ENCODE measurements around the gene CAD. TPM values are rescaled to one million over a fixed set of nuclear protein-coding genes. Genes with fewer than 3 reads are reported as not detected.

Gene CAD
- total RNA-seq, 2 experiments from 2014 or later = 125 to 127 TPM

- no peaks in the 10 kb centered on the region for H3K9me3 Mint-ChIP-seq
- DNase-seq (no peak), ATAC-seq (no peak)
- ChIA-PET CTCF (interaction anchor here (1.1 kb wide), 1 partner anchor 18 kb away, joined by 4 read pairs; no protein-coding TSS in a partner anchor), POLR2A (no interaction called here)
- peak overlapping the region; percentile 39 for H3K4me3 Mint-ChIP-seq
- H3K27ac Mint-ChIP-seq = no peak overlapping the region
- intact Hi-C loops (cut with micrococcal nuclease) = no loop called here
- no peaks in the 10 kb centered on the region for H3K36me3 Mint-ChIP-seq (ENCODE audit: low read depth)
- H3K4me1 Mint-ChIP-seq (ENCODE audit: low read depth) = peaks cover 24% of the 10 kb centered on the region
- no peak for TF ChIP-seq CTCF (IDR thresholded peaks at IDR 0.05)
- H3K27me3 Mint-ChIP-seq = peaks cover 48% of the 10 kb centered on the region
These were observed 44.7 kb downstream of the CAD start for GRCh38 chr2:27261926-27262298.

- no peaks in the 10 kb centered on the region for H3K9me3 Mint-ChIP-seq
- H3K27ac Mint-ChIP-seq = no peak within 1 kb of the TSS
- TF ChIP-seq CTCF (IDR thresholded peaks at IDR 0.05) = no peak
- ChIA-PET POLR2A (interaction anchor here (0.6 kb wide), 1 partner anchor 29 kb away, joined by 3 read pairs; no protein-coding TSS in a partner anchor), CTCF (interaction anchor here (1.1 to 5.5 kb wide), 4 partner anchors 11 to 40 kb away, joined by 4 to 76 read pairs (median 21); partner anchors contain the start of gene TRIM54)
- H3K27me3 Mint-ChIP-seq = peaks cover 47% of the 10 kb centered on the region
- intact Hi-C loops (cut with micrococcal nuclease) = no loop called here
- peak; percentile 74 for ATAC-seq
- H3K4me3 Mint-ChIP-seq = peak within 1 kb of the TSS; percentile 66
- DNase-seq = peak; percentile 68
- H3K4me1 Mint-ChIP-seq (ENCODE audit: low read depth) = peaks cover 24% of the 10 kb centered on the region
- no peaks in the 10 kb centered on the region for H3K36me3 Mint-ChIP-seq (ENCODE audit: low read depth)
These were observed 45.5 kb downstream of the CAD start, which contains the start of gene SLC30A3 for GRCh38 chr2:27262379-27263286. Gene SLC30A3 (minus strand): TSS chr2:27263047. CDS start chr2:27262906, 141 bp downstream.

- POLR2A ChIA-PET = interaction anchor here (0.6 to 1.6 kb wide), 4 partner anchors 15 to 52 kb away, joined by 3 to 4 read pairs (median 3); partner anchors contain the start of genes ATRAID and SLC5A6
- intact Hi-C loops (cut with micrococcal nuclease) = no loop called here
- DNase-seq (no peak), ATAC-seq (peak; percentile 3)
- H3K27me3 Mint-ChIP-seq = peaks cover 44% of the 10 kb centered on the region
- peaks cover 24% of the 10 kb centered on the region for H3K4me1 Mint-ChIP-seq (ENCODE audit: low read depth)
- H3K4me3 Mint-ChIP-seq = peak overlapping the region; percentile 66
- CTCF ChIA-PET = interaction anchor here (1.4 to 5.5 kb wide), 3 partner anchors 12 to 39 kb away, joined by 4 to 76 read pairs (median 38); partner anchors contain the start of gene TRIM54
- no peak for TF ChIP-seq CTCF (IDR thresholded peaks at IDR 0.05)
- H3K27ac Mint-ChIP-seq = no peak overlapping the region
- no peaks in the 10 kb centered on the region for H3K9me3 Mint-ChIP-seq
- H3K36me3 Mint-ChIP-seq (ENCODE audit: low read depth) = no peaks in the 10 kb centered on the region
These were observed 46.4 kb downstream of the CAD start for GRCh38 chr2:27263287-27264252.

- H3K9me3 Mint-ChIP-seq = no peaks in the 10 kb centered on the region
- intact Hi-C loops (cut with micrococcal nuclease) = no loop called here
- no peaks in the 10 kb centered on the region for H3K36me3 Mint-ChIP-seq (ENCODE audit: low read depth)
- TF ChIP-seq CTCF (IDR thresholded peaks at IDR 0.05) = no peak
- peaks cover 40% of the 10 kb centered on the region for H3K27me3 Mint-ChIP-seq
- CTCF ChIA-PET = interaction anchor here (0.7 to 5.5 kb wide), 10 partner anchors 9 to 177 kb away, joined by 3 to 76 read pairs (median 4); partner anchors contain the start of genes ABHD1 and TRIM54
- peak; percentile 26 for ATAC-seq
- peak overlapping the region; percentile 66 for H3K4me3 Mint-ChIP-seq
- H3K4me1 Mint-ChIP-seq (ENCODE audit: low read depth) = peaks cover 24% of the 10 kb centered on the region
- POLR2A ChIA-PET = interaction anchor here (1.0 to 1.6 kb wide), 6 partner anchors 13 to 53 kb away, joined by 3 to 7 read pairs (median 4); partner anchors contain the start of genes ATRAID and SLC5A6
- H3K27ac Mint-ChIP-seq = no peak overlapping the region
- DNase-seq = peak; percentile 28
These were observed 47.1 kb downstream of the CAD start for GRCh38 chr2:27264253-27264752.
